ENCODE results near the gene HPDL.

Gene HPDL

DNA sequence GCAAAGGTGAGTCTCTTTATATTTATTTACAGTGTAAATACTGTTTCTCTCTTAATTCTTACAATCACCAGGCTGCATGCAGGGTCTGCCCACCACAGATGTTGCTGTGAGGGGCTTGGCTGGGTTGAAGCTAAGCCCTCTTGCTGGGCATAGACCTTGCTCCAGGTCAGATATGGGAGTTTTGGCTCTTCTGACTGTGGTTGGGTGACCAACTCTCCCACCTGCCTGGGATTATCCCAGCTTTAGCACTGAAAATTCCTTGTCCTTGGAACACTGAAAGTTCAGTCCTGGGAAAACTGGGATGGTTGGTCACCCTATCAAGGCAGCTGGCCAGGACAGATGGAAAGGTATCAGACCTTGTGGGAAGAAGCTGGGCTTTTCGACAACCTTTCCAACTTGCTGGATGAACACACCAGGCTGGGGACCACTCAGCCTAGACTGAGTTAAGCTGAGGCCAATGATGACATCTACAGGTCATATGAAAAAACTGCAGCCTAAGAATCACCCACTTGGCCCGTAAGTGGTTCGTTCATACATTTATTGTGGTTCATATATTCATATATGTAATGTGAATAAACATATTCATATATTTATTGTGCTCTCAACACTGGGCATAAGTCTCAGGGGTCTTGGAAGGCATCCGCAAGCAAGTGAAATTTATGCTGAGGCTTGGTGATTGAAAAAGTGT, 26.6 kb upstream of the HPDL start:
- DNase-seq (ENCODE audit: low read depth), result peak; percentile 45
- TF ChIP-seq, protein P1, sequence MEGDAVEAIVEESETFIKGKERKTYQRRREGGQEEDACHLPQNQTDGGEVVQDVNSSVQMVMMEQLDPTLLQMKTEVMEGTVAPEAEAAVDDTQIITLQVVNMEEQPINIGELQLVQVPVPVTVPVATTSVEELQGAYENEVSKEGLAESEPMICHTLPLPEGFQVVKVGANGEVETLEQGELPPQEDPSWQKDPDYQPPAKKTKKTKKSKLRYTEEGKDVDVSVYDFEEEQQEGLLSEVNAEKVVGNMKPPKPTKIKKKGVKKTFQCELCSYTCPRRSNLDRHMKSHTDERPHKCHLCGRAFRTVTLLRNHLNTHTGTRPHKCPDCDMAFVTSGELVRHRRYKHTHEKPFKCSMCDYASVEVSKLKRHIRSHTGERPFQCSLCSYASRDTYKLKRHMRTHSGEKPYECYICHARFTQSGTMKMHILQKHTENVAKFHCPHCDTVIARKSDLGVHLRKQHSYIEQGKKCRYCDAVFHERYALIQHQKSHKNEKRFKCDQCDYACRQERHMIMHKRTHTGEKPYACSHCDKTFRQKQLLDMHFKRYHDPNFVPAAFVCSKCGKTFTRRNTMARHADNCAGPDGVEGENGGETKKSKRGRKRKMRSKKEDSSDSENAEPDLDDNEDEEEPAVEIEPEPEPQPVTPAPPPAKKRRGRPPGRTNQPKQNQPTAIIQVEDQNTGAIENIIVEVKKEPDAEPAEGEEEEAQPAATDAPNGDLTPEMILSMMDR (conservative IDR thresholded peaks at IDR 0.05; ENCODE audit: low read depth, low read length), result peak; percentile 76
- no peak overlapping the region for H3K4me3 ChIP-seq (ENCODE audit: low read length)

DNA sequence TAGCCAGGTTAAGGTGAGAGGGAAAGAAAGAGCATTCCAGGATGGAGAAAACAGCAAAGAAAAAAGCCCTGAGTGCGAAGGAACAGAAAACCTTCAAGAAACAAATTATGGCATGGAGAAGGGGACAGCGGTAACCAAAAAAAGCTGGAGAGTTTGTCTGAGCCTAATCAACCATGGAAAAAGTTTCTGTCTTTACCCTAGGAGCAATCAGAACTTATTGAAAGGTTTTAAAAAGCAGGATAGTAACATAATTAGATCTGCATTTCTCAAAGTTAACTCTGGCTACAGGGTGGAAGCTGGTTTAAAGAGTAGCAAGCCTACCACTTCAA, 26.1 kb upstream of the HPDL start:
- TF ChIP-seq, protein P1 (conservative IDR thresholded peaks at IDR 0.05; ENCODE audit: low read depth, low read length), result no peak
- no peak for DNase-seq (ENCODE audit: low read depth)
- no peak overlapping the region for H3K4me3 ChIP-seq (ENCODE audit: low read length)

DNA sequence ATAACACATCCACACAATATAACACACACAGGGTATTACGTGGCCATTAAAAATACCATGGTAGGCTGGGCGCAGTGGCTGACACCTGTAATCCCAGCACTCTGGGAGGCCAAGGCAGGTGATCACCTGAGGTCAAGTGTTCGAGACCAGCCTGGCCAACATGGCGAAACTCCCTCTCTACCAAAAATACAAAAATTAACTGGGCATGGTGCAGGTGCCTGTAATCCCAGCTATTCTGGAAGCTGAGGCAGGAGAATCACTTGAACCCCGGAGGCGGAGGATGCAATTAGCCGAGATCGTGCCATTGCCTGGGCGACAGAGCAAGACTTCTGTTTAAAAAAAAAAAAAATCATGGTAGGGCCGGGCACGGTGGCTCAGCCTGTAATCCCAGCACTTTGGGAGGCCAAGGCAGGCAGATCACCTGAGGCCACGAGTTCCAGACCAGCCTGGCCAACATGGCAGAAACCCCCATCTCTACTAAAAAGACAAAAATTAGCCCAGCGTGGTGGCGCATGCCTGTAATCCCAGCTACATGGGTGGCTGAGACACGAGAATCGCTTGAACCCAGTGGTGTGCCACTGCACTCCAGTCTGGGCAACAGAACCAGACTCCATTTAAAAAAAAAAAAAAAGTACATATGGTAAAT, 24.1 kb upstream of the HPDL start:
- no peak for DNase-seq (ENCODE audit: low read depth)
- peak overlapping the region; percentile 57 for H3K4me3 ChIP-seq (ENCODE audit: low read length)
- TF ChIP-seq, protein P1 (conservative IDR thresholded peaks at IDR 0.05; ENCODE audit: low read depth, low read length), result no peak

DNA sequence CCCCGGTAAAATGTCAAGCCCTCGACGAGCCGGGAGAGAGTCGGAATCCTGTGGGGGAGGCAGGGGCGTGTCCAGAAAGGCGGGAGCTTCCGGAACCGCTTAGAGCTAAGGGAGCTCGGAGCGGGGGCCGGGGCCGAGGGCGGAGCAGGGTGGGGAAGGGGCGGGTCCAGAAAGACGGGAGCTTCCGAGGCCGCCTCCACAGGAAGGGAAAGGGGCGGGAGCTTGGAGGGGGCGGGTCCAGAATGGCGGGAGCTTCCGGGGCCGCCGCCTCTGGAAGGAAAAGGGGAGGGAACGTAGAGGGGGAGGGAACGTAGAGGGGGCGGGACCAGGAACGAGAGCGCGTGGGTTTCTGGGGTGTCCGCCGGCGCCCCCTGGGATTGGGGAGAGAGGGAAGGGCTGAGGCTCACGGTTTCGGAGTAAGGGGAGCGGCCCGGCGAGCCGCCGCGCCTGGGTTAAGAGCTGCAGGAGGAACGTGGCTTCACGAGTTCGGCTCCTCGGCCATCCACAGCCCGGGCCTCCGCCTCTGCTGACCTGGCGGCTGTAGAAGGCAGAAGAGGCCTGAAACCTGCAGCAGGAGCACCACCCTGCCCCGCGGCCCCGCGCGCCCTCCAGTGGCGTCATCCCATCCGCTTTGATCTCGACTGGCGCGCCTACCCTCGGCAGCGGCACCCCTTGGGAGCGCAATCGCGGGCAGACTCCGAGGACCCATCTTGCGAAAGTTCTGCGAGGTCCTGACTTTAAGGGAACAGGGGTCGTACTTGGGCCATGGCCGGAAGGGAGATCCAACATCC, 23.0 kb upstream of the HPDL start:
- peak overlapping the region; percentile 74 for H3K4me3 ChIP-seq (ENCODE audit: low read length)
- TF ChIP-seq, protein P1 (conservative IDR thresholded peaks at IDR 0.05; ENCODE audit: low read depth, low read length), result peak; percentile 63
- peak; percentile 85 for DNase-seq (ENCODE audit: low read depth)

DNA sequence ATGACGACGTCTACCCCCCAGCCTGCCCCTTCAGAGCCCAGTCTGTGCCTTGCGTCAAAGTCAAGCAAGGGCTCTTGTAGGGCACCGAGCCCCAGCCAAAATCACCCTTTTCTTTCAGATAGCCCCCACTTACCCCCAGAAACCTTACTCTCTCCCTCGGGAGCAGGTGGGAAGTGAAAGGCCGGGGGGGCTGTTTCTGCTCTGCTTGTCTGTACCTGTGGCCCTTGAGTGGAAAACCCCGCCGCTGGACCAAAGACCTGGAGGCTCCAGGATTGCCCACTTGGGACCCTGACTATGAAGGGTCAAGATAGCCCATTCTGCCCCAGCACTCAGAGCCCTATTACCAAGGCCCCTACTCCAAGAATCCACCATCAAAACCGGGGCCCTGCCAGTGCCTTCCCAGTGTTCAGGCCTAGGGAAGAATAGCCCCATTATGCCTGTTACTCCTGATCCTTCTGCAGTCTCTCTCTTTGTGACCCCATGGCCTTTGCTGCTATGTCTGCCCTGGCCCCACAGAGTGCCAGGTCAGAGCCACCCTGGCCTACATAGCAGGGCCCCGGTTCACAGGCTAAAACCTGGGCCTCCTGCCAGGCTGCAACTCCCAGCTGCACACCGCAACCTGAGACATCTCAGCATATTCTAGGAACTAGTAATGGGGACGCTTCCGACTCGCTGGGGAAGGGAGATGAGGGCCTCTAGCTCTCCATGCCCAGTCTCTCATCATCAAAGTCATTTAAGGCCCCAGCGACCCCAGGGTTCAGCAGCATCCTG, 22.2 kb upstream of the HPDL start:
- no peak for DNase-seq (ENCODE audit: low read depth)
- peak overlapping the region; percentile 74 for H3K4me3 ChIP-seq (ENCODE audit: low read length)
- TF ChIP-seq, protein P1 (conservative IDR thresholded peaks at IDR 0.05; ENCODE audit: low read depth, low read length), result no peak

DNA sequence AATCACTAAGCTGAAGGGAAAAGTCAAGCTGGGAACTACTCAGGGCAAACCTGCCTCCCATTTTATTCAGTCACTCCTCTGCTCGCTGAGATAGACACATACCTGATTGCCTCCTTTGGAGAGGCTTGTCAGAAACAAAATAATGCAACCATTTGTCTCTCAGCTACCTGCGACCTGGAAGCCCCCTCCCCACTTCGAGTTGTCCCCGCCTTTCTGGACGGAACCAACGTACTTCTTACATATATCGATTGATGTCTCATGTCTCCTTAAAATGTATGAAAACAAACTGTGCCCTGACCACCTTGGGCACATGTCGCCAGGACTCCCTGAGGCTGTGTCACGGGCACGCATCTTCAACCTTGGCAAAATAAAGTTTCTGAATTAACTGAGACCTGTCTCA, 21.5 kb upstream of the HPDL start:
- TF ChIP-seq, protein P1 (conservative IDR thresholded peaks at IDR 0.05; ENCODE audit: low read depth, low read length), result no peak
- DNase-seq (ENCODE audit: low read depth), result no peak
- H3K4me3 ChIP-seq (ENCODE audit: low read length), result no peak overlapping the region
